ENCODE data around the gene BEND2.

DNA sequence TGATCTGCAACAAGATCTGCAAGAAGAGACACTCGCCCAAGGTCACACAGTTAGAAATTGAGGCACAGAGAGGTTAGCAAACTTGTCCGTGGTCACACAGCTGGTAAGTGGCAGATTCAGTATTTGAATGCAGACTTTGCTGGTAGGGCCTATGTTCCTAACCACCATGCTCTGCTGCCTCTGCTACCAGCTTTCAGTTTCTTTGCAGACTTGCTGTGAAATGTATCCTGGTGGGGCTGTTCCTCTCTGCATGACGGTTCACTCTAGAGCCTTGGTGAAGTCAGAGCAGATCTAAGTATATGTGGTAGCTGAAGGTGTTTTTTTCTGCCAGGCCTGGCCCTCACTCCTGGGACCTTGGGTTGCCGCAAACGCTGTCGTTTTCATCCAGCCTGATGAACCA, 87.1 kb downstream of the BEND2 start:
- TF ChIP-seq SUZ12 (IDR thresholded peaks at IDR 0.05; ENCODE audit: unreplicated experiment) (no peak), EZH2 (IDR thresholded peaks at IDR 0.05; ENCODE audit: borderline replicate concordance, control insufficient read depth, low read depth, low read length) (no peak), POLR2A (IDR thresholded peaks at IDR 0.05; ENCODE audit: low read depth, low read length) (no peak), ATF7 (IDR thresholded peaks at IDR 0.05; ENCODE audit: low read depth) (no peak), NFXL1 (IDR thresholded peaks at IDR 0.05; ENCODE audit: borderline replicate concordance) (no peak), LARP7 (IDR thresholded peaks at IDR 0.05) (no peak), CHD4 (IDR thresholded peaks at IDR 0.05) (no peak)
- TF ChIP-seq, protein P1, sequence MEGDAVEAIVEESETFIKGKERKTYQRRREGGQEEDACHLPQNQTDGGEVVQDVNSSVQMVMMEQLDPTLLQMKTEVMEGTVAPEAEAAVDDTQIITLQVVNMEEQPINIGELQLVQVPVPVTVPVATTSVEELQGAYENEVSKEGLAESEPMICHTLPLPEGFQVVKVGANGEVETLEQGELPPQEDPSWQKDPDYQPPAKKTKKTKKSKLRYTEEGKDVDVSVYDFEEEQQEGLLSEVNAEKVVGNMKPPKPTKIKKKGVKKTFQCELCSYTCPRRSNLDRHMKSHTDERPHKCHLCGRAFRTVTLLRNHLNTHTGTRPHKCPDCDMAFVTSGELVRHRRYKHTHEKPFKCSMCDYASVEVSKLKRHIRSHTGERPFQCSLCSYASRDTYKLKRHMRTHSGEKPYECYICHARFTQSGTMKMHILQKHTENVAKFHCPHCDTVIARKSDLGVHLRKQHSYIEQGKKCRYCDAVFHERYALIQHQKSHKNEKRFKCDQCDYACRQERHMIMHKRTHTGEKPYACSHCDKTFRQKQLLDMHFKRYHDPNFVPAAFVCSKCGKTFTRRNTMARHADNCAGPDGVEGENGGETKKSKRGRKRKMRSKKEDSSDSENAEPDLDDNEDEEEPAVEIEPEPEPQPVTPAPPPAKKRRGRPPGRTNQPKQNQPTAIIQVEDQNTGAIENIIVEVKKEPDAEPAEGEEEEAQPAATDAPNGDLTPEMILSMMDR (IDR thresholded peaks at IDR 0.05 in 2 of 3, conservative IDR thresholded peaks at IDR 0.05 in 1 of 3; ENCODE audit: control insufficient read depth in 2 of 3, extremely low read depth in 1 of 3, insufficient read depth in 1 of 3, low read depth in 3 of 3, low read length in 3 of 3), result no peak
- TF ChIP-seq, protein P2, sequence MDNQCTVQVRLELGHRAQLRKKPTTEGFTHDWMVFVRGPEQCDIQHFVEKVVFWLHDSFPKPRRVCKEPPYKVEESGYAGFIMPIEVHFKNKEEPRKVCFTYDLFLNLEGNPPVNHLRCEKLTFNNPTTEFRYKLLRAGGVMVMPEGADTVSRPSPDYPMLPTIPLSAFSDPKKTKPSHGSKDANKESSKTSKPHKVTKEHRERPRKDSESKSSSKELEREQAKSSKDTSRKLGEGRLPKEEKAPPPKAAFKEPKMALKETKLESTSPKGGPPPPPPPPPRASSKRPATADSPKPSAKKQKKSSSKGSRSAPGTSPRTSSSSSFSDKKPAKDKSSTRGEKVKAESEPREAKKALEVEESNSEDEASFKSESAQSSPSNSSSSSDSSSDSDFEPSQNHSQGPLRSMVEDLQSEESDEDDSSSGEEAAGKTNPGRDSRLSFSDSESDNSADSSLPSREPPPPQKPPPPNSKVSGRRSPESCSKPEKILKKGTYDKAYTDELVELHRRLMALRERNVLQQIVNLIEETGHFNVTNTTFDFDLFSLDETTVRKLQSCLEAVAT (IDR thresholded peaks at IDR 0.05), result no peak
- TF ChIP-seq, protein P3, sequence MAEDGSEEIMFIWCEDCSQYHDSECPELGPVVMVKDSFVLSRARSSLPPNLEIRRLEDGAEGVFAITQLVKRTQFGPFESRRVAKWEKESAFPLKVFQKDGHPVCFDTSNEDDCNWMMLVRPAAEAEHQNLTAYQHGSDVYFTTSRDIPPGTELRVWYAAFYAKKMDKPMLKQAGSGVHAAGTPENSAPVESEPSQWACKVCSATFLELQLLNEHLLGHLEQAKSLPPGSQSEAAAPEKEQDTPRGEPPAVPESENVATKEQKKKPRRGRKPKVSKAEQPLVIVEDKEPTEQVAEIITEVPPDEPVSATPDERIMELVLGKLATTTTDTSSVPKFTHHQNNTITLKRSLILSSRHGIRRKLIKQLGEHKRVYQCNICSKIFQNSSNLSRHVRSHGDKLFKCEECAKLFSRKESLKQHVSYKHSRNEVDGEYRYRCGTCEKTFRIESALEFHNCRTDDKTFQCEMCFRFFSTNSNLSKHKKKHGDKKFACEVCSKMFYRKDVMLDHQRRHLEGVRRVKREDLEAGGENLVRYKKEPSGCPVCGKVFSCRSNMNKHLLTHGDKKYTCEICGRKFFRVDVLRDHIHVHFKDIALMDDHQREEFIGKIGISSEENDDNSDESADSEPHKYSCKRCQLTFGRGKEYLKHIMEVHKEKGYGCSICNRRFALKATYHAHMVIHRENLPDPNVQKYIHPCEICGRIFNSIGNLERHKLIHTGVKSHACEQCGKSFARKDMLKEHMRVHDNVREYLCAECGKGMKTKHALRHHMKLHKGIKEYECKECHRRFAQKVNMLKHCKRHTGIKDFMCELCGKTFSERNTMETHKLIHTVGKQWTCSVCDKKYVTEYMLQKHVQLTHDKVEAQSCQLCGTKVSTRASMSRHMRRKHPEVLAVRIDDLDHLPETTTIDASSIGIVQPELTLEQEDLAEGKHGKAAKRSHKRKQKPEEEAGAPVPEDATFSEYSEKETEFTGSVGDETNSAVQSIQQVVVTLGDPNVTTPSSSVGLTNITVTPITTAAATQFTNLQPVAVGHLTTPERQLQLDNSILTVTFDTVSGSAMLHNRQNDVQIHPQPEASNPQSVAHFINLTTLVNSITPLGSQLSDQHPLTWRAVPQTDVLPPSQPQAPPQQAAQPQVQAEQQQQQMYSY (CRISPR knock-in tag; IDR thresholded peaks at IDR 0.05), result no peak

Data from GM12878 (cell line).